Testis (tissue), 2 donors: ENCODE data around the gene PLSCR2.

Source experiments
- POLR2A ChIP-seq: fragments of 450-650 bp; IDR thresholded peaks from one replicate; pipeline ENCODE4 v1.6.1; 2017; ENCODE audit warnings: antibody characterized with exemption, mild to moderate bottlenecking, moderate library complexity
- TF ChIP-seq, protein P1 (sequence below), 3 experiments: fragments of 450-650 bp in 2 of 3; fragments of 200-600 bp in 1 of 3; sonication (generic) in 1 of 3; IDR thresholded peaks; one replicate each; pipeline ENCODE4 v1.5.1; 2016 to 2019; ENCODE audit warnings: antibody characterized with exemption in 3 of 3, mild to moderate bottlenecking in 2 of 3, moderate library complexity in 1 of 3

DNA sequence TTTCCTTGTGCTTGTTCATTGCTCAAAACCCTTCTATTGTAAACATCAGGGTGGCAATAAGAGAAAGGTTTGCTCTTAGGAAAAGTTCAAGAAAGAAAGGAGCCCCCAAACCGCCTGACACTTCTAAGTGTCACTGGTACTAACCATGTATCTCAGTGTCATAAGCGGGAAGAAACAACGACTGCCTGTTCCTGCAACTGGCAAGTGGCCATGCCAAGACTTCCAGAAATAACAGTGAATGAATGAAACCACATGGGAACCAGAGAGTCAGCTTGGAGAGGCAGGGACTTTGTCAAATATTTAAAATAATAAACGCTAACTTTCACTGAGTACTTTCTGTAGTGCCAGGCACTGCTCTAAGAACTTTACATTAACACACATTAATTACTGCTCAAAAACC, 1.1 kb downstream of the PLSCR2 start:
- TF ChIP-seq, protein P1, sequence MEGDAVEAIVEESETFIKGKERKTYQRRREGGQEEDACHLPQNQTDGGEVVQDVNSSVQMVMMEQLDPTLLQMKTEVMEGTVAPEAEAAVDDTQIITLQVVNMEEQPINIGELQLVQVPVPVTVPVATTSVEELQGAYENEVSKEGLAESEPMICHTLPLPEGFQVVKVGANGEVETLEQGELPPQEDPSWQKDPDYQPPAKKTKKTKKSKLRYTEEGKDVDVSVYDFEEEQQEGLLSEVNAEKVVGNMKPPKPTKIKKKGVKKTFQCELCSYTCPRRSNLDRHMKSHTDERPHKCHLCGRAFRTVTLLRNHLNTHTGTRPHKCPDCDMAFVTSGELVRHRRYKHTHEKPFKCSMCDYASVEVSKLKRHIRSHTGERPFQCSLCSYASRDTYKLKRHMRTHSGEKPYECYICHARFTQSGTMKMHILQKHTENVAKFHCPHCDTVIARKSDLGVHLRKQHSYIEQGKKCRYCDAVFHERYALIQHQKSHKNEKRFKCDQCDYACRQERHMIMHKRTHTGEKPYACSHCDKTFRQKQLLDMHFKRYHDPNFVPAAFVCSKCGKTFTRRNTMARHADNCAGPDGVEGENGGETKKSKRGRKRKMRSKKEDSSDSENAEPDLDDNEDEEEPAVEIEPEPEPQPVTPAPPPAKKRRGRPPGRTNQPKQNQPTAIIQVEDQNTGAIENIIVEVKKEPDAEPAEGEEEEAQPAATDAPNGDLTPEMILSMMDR (IDR thresholded peaks at IDR 0.05), result no peak
- TF ChIP-seq POLR2A, result no peak
